ENCODE results near the gene DENND1A. TPM values are rescaled to one million over a fixed set of nuclear protein-coding genes. Genes with fewer than 3 reads are reported as not detected.

Gene DENND1A
- total and polyA plus RNA-seq, 2 of the 13 experiments (the other 11 are each of a cell fraction or from before 2014, with no cell fraction given): 14.8 to 30.1 TPM

- TF ChIP-seq PAWR (CRISPR knock-in tag; IDR thresholded peaks at IDR 0.05; ENCODE audit: borderline replicate concordance): no peak
- no peak for TF ChIP-seq MIXL1 (CRISPR knock-in tag; IDR thresholded peaks at IDR 0.05)
- no peak for TF ChIP-seq HDAC1 (CRISPR knock-in tag; IDR thresholded peaks at IDR 0.05)
- TF ChIP-seq MTF2 (CRISPR knock-in tag; IDR thresholded peaks at IDR 0.05; ENCODE audit: borderline replicate concordance): no peak
- TF ChIP-seq PPARG (CRISPR knock-in tag; conservative IDR thresholded peaks at IDR 0.05): no peak
- TF ChIP-seq NAIF1 (CRISPR knock-in tag; IDR thresholded peaks at IDR 0.05; ENCODE audit: borderline replicate concordance): no peak
- TF ChIP-seq, protein P1, sequence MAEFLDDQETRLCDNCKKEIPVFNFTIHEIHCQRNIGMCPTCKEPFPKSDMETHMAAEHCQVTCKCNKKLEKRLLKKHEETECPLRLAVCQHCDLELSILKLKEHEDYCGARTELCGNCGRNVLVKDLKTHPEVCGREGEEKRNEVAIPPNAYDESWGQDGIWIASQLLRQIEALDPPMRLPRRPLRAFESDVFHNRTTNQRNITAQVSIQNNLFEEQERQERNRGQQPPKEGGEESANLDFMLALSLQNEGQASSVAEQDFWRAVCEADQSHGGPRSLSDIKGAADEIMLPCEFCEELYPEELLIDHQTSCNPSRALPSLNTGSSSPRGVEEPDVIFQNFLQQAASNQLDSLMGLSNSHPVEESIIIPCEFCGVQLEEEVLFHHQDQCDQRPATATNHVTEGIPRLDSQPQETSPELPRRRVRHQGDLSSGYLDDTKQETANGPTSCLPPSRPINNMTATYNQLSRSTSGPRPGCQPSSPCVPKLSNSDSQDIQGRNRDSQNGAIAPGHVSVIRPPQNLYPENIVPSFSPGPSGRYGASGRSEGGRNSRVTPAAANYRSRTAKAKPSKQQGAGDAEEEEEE (CRISPR knock-in tag; IDR thresholded peaks at IDR 0.05; ENCODE audit: borderline replicate concordance): no peak
- no peak for TF ChIP-seq RELA (CRISPR knock-in tag; IDR thresholded peaks at IDR 0.05)
- TF ChIP-seq SIX4 (CRISPR knock-in tag; IDR thresholded peaks at IDR 0.05): no peak
- no peak for TF ChIP-seq ZNF367 (CRISPR knock-in tag; IDR thresholded peaks at IDR 0.05; ENCODE audit: borderline replicate concordance)
- TF ChIP-seq IRF2 (CRISPR knock-in tag; IDR thresholded peaks at IDR 0.05): no peak
- no peak for TF ChIP-seq ZSCAN21 (CRISPR knock-in tag; IDR thresholded peaks at IDR 0.05; ENCODE audit: borderline replicate concordance)
- no peak for TF ChIP-seq PHB2 (IDR thresholded peaks at IDR 0.05; ENCODE audit: partially characterized antibody)
- TF ChIP-seq CSRNP2 (CRISPR knock-in tag; conservative IDR thresholded peaks at IDR 0.05; ENCODE audit: low read depth): no peak
- no peak for TF ChIP-seq ZNF704 (CRISPR knock-in tag; IDR thresholded peaks at IDR 0.05; ENCODE audit: borderline replicate concordance)
- TF ChIP-seq SATB2 (CRISPR knock-in tag; IDR thresholded peaks at IDR 0.05): no peak
- no peak for TF ChIP-seq KAT7 (CRISPR knock-in tag; IDR thresholded peaks at IDR 0.05; ENCODE audit: borderline replicate concordance)
Measured at GRCh38 chr9:123753016-123753415, 176.9 kb downstream of the DENND1A start.

More at GRCh38 chr9:123753016-123753415, 176.9 kb downstream of the DENND1A start:
- ChIA-PET POLR2A (no interaction called here), CTCF (ENCODE audit: low intra/inter-chr PET ratio, low total read pairs) (no interaction called here)
- Histone ChIP-seq H3K27me3 (ENCODE audit: control insufficient read depth in 1 of 2, insufficient read depth in 2 of 2, low read length in 2 of 2) (no peaks in the 10 kb centered on the region), H3K79me2 (ENCODE audit: insufficient read depth, low read length) (no peaks in the 10 kb centered on the region), H2AFZ (ENCODE audit: low read length) (no peak overlapping the region), H3K27ac (ENCODE audit: extremely low read length, insufficient read depth, low read length) (no peak overlapping the region), H4K20me1 (ENCODE audit: insufficient read depth, low read length) (no peaks in the 10 kb centered on the region), H3K9ac (ENCODE audit: insufficient read depth, low read depth, low read length) (no peak overlapping the region), H3K36me3 (replicated peaks in 1 of 2; ENCODE audit: control insufficient read depth in 1 of 2, insufficient read depth in 2 of 2, low read length in 2 of 2) (peaks cover 11 to 38% of the 10 kb centered on the region in 2 experiments; a peak in 4 of 5 replicates), H3K4me2 (ENCODE audit: low read depth, low read length) (no peak overlapping the region), H3K4me3 (replicated peaks in 1 of 3; ENCODE audit: insufficient read depth in 1 of 3, low read depth in 2 of 3, low read length in 3 of 3) (no peak overlapping the region), H3K9me3 (ENCODE audit: low read length) (no peaks in the 10 kb centered on the region), H3K4me1 (ENCODE audit: insufficient read depth, low read length) (no peaks in the 10 kb centered on the region)
- no TSS peak for BruUV-seq (replicated peaks)
- no peak for ATAC-seq
- intact Hi-C loops (cut with micrococcal nuclease; ENCODE audit: unreplicated experiment): no loop called here
- in situ Hi-C loops (cut with HindIII; ENCODE audit: extremely low pct_ligation_motif_present, low pct_unique_long_range_greater_than_20kb): no loop called here
- no peak for DNase-seq (ENCODE audit: low spot score)
- FAIRE-seq: no peak
- 96% methylated on average over 1 of the region's 1 CpG for WGBS (ENCODE audit: low lambda C conversion rate)
